Endothelial cell of umbilical vein (primary cell): ENCODE measurements around the gene KISS1R. TPM values are rescaled to one million over a fixed set of nuclear protein-coding genes. Genes with fewer than 3 reads are reported as not detected.

ENCODE experiments used
- BruUV-seq: library from RNA; stranded (reverse); fragments of 400-500 nt; replicated peaks from 2 replicates; lab custom pipeline; 2021; lab: Mats Ljungman, UMichigan
- CTCF ChIA-PET: fragments of 300-600, 350-600 bp; sonication (Branson Sonifier 250); formaldehyde crosslinking; loops from one replicate; lab custom pipeline; 2021; ENCODE audit warnings: antibody characterized with exemption, inconsistent platforms; lab: Charles Lee
- POLR2A ChIA-PET: fragments of 300-600, 350-600 bp; sonication (Branson Sonifier 250); formaldehyde crosslinking; loops from one replicate; lab custom pipeline; 2021; ENCODE audit warnings: antibody characterized with exemption, inconsistent platforms; lab: Charles Lee
- DNase-seq: peaks from one replicate; pipeline ENCODE4 v3.0.0-alpha.2; 2011; ENCODE audit warnings: low read depth, low spot score
- FAIRE-seq: peaks from 2 replicates; lab custom pipeline; 2011; peaks lifted over from hg19 to GRCh38; lab: Jason Lieb, UNC
- H2AFZ ChIP-seq: 2 replicates; pipeline ENCODE4 v1.6.0; 2012; ENCODE audit warnings: low read depth, low read length, control low read depth, inconsistent platforms
- H3K27ac ChIP-seq: 2 replicates; pipeline ENCODE4 v1.5.1; 2011; ENCODE audit warnings: low read depth, mild to moderate bottlenecking, control low read depth, low read length, moderate library complexity; ENCODE audit not compliant: insufficient read depth
- H3K27me3 ChIP-seq, 2 experiments: 2 replicates each; pipeline versions ENCODE4 v1.6.0 to v1.6.1; 2011; ENCODE audit warnings: low read length in 2 of 2, mixed read lengths in 1 of 2; ENCODE audit not compliant: control insufficient read depth in 2 of 2, insufficient read depth in 2 of 2
- H3K36me3 ChIP-seq, 2 experiments: 2 replicates in 1 of 2; 3 replicates in 1 of 2; pipeline ENCODE4 v1.5.1; 2011; ENCODE audit warnings: low read length in 2 of 2, mild to moderate bottlenecking in 1 of 2, moderate library complexity in 1 of 2; ENCODE audit not compliant: control insufficient read depth in 2 of 2, insufficient read depth in 2 of 2; ENCODE audit errors: extremely low read depth in 1 of 2
- H3K4me1 ChIP-seq: 3 replicates; pipeline ENCODE4 v1.5.1; 2011; ENCODE audit warnings: mild to moderate bottlenecking, low read length; ENCODE audit not compliant: control insufficient read depth, insufficient read depth; ENCODE audit errors: extremely low read depth
- H3K4me2 ChIP-seq: 2 replicates; pipeline ENCODE4 v1.6.1; 2011; ENCODE audit warnings: low read length, control low read depth, mixed read lengths; ENCODE audit not compliant: insufficient read depth
- H3K4me3 ChIP-seq, 3 experiments: fragments of 200-600 bp in 1 of 3; sonication (generic), shearing (Covaris generic) in 1 of 3; replicated peaks in 1 of 3; 2 replicates each; pipeline ENCODE4 v1.5.1; 2011 to 2016; ENCODE audit warnings: control low read depth in 3 of 3, low read length in 3 of 3, mild to moderate bottlenecking in 2 of 3, inconsistent platforms in 1 of 3, low read depth in 1 of 3, moderate library complexity in 1 of 3; ENCODE audit not compliant: insufficient read depth in 1 of 3
- H3K79me2 ChIP-seq: 2 replicates; pipeline ENCODE4 v1.6.0; 2012; ENCODE audit warnings: low read length, inconsistent platforms; ENCODE audit not compliant: control insufficient read depth, insufficient read depth
- H3K9ac ChIP-seq: replicated peaks from 2 replicates; pipeline ENCODE3; 2011; ENCODE audit warnings: low read length, control low read depth; ENCODE audit not compliant: insufficient read depth; ENCODE audit errors: extremely low read depth
- H3K9me1 ChIP-seq: replicated peaks from 3 replicates; pipeline ENCODE4 v1.6.0; 2011; ENCODE audit warnings: mild to moderate bottlenecking, low read length; ENCODE audit not compliant: control insufficient read depth, insufficient read depth; ENCODE audit errors: extremely low read depth
- H3K9me3 ChIP-seq: replicated peaks from 2 replicates; pipeline ENCODE4 v1.5.1; 2012; ENCODE audit warnings: low read length, inconsistent platforms; ENCODE audit not compliant: control insufficient read depth, insufficient read depth
- H4K20me1 ChIP-seq: replicated peaks from 2 replicates; pipeline ENCODE3; 2011; ENCODE audit warnings: mild to moderate bottlenecking, low read length; ENCODE audit not compliant: control insufficient read depth, insufficient read depth; ENCODE audit errors: extremely low read depth
- EZH2 ChIP-seq: IDR thresholded peaks from 2 replicates; pipeline ENCODE4 v1.6.1; 2012; ENCODE audit warnings: borderline replicate concordance, low read depth, mild to moderate bottlenecking, moderate library complexity, low read length, inconsistent platforms; ENCODE audit not compliant: severe bottlenecking
- FOS ChIP-seq: IDR thresholded peaks from 2 replicates; pipeline ENCODE4 v1.6.1; 2011; ENCODE audit warnings: mild to moderate bottlenecking, low read length, moderate library complexity, borderline replicate concordance; ENCODE audit not compliant: insufficient read depth
- GATA2 ChIP-seq: IDR thresholded peaks from 2 replicates; pipeline ENCODE4 v1.7.0; 2011; ENCODE audit warnings: low read depth, mild to moderate bottlenecking, moderate library complexity, mixed read lengths, low read length; ENCODE audit not compliant: insufficient read length, insufficient read depth
- JUN ChIP-seq: IDR thresholded peaks from 2 replicates; pipeline ENCODE4 v1.6.1; 2011; ENCODE audit warnings: borderline replicate concordance, low read depth; ENCODE audit not compliant: insufficient read length, insufficient read depth
- MYC ChIP-seq: IDR thresholded peaks from one replicate; pipeline ENCODE4 v1.6.1; 2011; ENCODE audit warnings: mild to moderate bottlenecking, low read depth, low read length
- POLR2A ChIP-seq: IDR thresholded peaks from 2 replicates; pipeline ENCODE4 v1.6.1; 2012; ENCODE audit warnings: low read depth, mild to moderate bottlenecking, control low read depth, low read length
- POLR2AphosphoS5 ChIP-seq: IDR thresholded peaks from 2 replicates; pipeline ENCODE4 v1.6.1; 2012; ENCODE audit warnings: low read depth, mild to moderate bottlenecking, control low read depth, low read length, moderate library complexity; ENCODE audit not compliant: insufficient read depth
- dilution Hi-C: fragments of 300-500 bp; cut with MboI; formaldehyde crosslinking; loops from one replicate; pipeline ENCODE4 v1.15.0; 2019; ENCODE audit warnings: low sequenced_read_pairs; ENCODE audit not compliant: extremely low pct_ligation_motif_present
- intact Hi-C: fragments of 100-400 bp; cut with micrococcal nuclease; formaldehyde crosslinking; loops from one replicate; pipeline ENCODE4 v1.10.0; 2022
- polyA plus RNA-seq, 4 experiments: library from polyadenylated mRNA; depleted of rRNA in 3 of 4; stranded (reverse) in 3 of 4; unstranded in 1 of 4; fragments of >200 nt; gene quantifications; 2 replicates each; pipeline versions ENCODE4 v1.2.1 to v1.2.3, GENCODE V29; 2011 to 2012; ENCODE audit warnings: missing spikeins in 1 of 4
- small RNA-seq: library from RNA; depleted of rRNA; stranded (forward); fragments of <200 nt; gene quantifications from one replicate; pipeline ENCODE3, GENCODE V24; 2012; ENCODE audit warnings: low replicate concordance, low read depth; ENCODE audit not compliant: insufficient read depth, insufficient read length
- total RNA-seq: library from RNA; stranded (reverse); gene quantifications from 2 replicates; pipeline ENCODE4 v1.2.3, GENCODE V29; 2021
- TF ChIP-seq, protein P1 (sequence below), 2 donors: IDR thresholded peaks; 1 replicate in 1 of 2; 2 replicates in 1 of 2; pipeline ENCODE4 v1.5.1; 2011; ENCODE audit warnings: low read length in 2 of 2, mild to moderate bottlenecking in 2 of 2, moderate library complexity in 2 of 2, control low read depth in 1 of 2, inconsistent platforms in 1 of 2, low read depth in 1 of 2; ENCODE audit not compliant: insufficient read depth in 1 of 2; ENCODE audit errors: extremely low read depth in 1 of 2
- TF ChIP-seq, protein P2 (sequence below): IDR thresholded peaks from 2 replicates; pipeline ENCODE4 v1.6.1; 2011; ENCODE audit not compliant: insufficient read depth, insufficient read length

KISS1R gene
- total and polyA plus RNA-seq, 2 donors (not counting 3 experiments of a cell fraction or from before 2014, with no cell fraction given), result not detected

DNA sequence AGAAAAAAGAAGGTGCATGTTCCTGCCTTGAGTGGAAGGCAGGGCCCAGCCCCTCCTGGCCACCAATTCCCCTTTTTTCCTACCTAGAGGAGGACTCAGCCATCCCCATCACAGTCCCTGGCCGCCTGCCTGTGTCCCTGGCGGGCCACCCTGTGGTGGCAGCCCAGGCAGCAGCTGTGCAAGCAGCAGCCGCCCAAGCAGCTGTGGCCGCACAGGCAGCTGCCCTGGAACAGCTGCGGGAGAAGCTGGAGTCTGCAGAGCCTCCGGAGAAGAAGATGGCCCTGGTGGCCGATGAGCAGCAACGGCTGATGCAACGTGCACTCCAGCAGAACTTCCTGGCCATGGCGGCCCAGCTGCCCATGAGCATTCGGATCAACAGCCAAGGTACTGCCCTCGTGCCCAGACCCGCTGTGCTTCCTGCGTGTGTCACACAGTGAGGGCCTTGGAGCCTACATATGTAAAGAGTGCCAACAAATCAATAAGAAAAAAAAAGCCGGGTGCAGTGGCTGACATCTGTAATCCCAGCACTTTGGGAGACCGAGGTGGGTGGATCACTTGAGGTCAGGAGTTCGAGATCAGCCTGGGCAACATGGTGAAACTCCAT is 49.5 kb downstream of the KISS1R start:
- DNase-seq (no peak), FAIRE-seq (no peak)
- Histone ChIP-seq H3K27me3 (no peaks in the 10 kb centered on the region), H3K9me3 (no peaks in the 10 kb centered on the region), H2AFZ (no peak overlapping the region), H3K79me2 (no peaks in the 10 kb centered on the region), H3K36me3 (peaks cover 2 to 12% of the 10 kb centered on the region in 2 experiments), H3K27ac (no peak overlapping the region), H3K4me2 (no peak overlapping the region), H3K4me3 (no peak overlapping the region), H3K9ac (no peak overlapping the region), H3K9me1 (no peaks in the 10 kb centered on the region), H3K4me1 (no peaks in the 10 kb centered on the region), H4K20me1 (no peaks in the 10 kb centered on the region)
- intact Hi-C loops (no loop called here), dilution Hi-C loops (no loop called here)
- ChIA-PET CTCF (no interaction called here), POLR2A (interaction anchor here (0.6 kb wide), 1 partner anchor 212 kb away, joined by 4 read pairs; no protein-coding TSS in a partner anchor)
- BruUV-seq, result no TSS peak
- TF ChIP-seq, protein P1, sequence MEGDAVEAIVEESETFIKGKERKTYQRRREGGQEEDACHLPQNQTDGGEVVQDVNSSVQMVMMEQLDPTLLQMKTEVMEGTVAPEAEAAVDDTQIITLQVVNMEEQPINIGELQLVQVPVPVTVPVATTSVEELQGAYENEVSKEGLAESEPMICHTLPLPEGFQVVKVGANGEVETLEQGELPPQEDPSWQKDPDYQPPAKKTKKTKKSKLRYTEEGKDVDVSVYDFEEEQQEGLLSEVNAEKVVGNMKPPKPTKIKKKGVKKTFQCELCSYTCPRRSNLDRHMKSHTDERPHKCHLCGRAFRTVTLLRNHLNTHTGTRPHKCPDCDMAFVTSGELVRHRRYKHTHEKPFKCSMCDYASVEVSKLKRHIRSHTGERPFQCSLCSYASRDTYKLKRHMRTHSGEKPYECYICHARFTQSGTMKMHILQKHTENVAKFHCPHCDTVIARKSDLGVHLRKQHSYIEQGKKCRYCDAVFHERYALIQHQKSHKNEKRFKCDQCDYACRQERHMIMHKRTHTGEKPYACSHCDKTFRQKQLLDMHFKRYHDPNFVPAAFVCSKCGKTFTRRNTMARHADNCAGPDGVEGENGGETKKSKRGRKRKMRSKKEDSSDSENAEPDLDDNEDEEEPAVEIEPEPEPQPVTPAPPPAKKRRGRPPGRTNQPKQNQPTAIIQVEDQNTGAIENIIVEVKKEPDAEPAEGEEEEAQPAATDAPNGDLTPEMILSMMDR (IDR thresholded peaks at IDR 0.05; ENCODE audit: extremely low read depth in 1 of 2, insufficient read depth in 1 of 2, low read depth in 1 of 2, low read length in 2 of 2), result no peak
- TF ChIP-seq JUN (no peak), POLR2AphosphoS5 (no peak), EZH2 (no peak), GATA2 (no peak), MYC (no peak), FOS (no peak), POLR2A (no peak)
- TF ChIP-seq, protein P2, sequence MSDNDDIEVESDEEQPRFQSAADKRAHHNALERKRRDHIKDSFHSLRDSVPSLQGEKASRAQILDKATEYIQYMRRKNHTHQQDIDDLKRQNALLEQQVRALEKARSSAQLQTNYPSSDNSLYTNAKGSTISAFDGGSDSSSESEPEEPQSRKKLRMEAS, result no peak

Small RNA genes lying within 50 kb of the gene (small RNA-seq; reads per million reads assigned to genes)
- gene RNU6-9, result 1.1 reads per million

Other genes starting within 250 kb of the KISS1R start
- 19.9 and 30.3 TPM in 2 replicates for gene FSTL3, start 240.9 kb upstream of the KISS1R start, total RNA-seq
- 45.2 and 70.7 TPM in 2 replicates for gene FSTL3, start 240.9 kb upstream of the KISS1R start, polyA plus RNA-seq
- not detected in 2 replicates for gene PRSS57, start 221.9 kb upstream of the KISS1R start, total RNA-seq
- not detected in 2 replicates for gene PRSS57, start 221.9 kb upstream of the KISS1R start, polyA plus RNA-seq
- gene PALM, start 208.4 kb upstream of the KISS1R start, total RNA-seq, result 24.2 and 31.8 TPM in 2 replicates
- gene PALM, start 208.4 kb upstream of the KISS1R start, polyA plus RNA-seq, result 3.9 and 5.7 TPM in 2 replicates
- not detected in 2 replicates for gene MISP, start 166.2 kb upstream of the KISS1R start, total RNA-seq
- not detected in 2 replicates for gene MISP, start 166.2 kb upstream of the KISS1R start, polyA plus RNA-seq
- gene PTBP1, start 119.9 kb upstream of the KISS1R start, total RNA-seq, result 607 and 623 TPM in 2 replicates
- 382 and 465 TPM in 2 replicates for gene PTBP1, start 119.9 kb upstream of the KISS1R start, polyA plus RNA-seq
- 0.76 and 1.2 TPM in 2 replicates for gene PLPPR3, start 95.4 kb upstream of the KISS1R start, total RNA-seq
- 1.1 and 2.0 TPM in 2 replicates for gene PLPPR3, start 95.4 kb upstream of the KISS1R start, polyA plus RNA-seq
- gene AZU1, start 89.5 kb upstream of the KISS1R start, total RNA-seq, result not detected in 2 replicates
- gene AZU1, start 89.5 kb upstream of the KISS1R start, polyA plus RNA-seq, result 0.12 TPM in 1 of 2 replicates, not detected in the other
- not detected in 2 replicates for gene PRTN3, start 76.3 kb upstream of the KISS1R start, total RNA-seq
- gene PRTN3, start 76.3 kb upstream of the KISS1R start, polyA plus RNA-seq, result not detected in 2 replicates
- gene ELANE, start 65.0 kb upstream of the KISS1R start, total RNA-seq, result not detected in 2 replicates
- not detected in 2 replicates for gene ELANE, start 65.0 kb upstream of the KISS1R start, polyA plus RNA-seq
- 0.40 TPM in 1 of 2 replicates, not detected in the other for gene CFD, start 57.7 kb upstream of the KISS1R start, total RNA-seq
- 0.25 and 0.53 TPM in 2 replicates for gene CFD, start 57.7 kb upstream of the KISS1R start, polyA plus RNA-seq
- gene MED16, start 24.1 kb upstream of the KISS1R start, total RNA-seq, result 54.7 and 63.1 TPM in 2 replicates
- gene MED16, start 24.1 kb upstream of the KISS1R start, polyA plus RNA-seq, result 66.5 and 96.6 TPM in 2 replicates
- gene RNU6-9, start 23.8 kb upstream of the KISS1R start, total RNA-seq, result not detected in 2 replicates
- not detected in 2 replicates for gene RNU6-9, start 23.8 kb upstream of the KISS1R start, polyA plus RNA-seq
- 49.6 and 53.9 TPM in 2 replicates for gene R3HDM4, start 4.1 kb upstream of the KISS1R start, total RNA-seq
- gene R3HDM4, start 4.1 kb upstream of the KISS1R start, polyA plus RNA-seq, result 51.8 and 70.6 TPM in 2 replicates
- gene ARID3A, start 8.7 kb downstream of the KISS1R start, total RNA-seq, result 10.8 and 13.2 TPM in 2 replicates
- 5.4 and 7.6 TPM in 2 replicates for gene ARID3A, start 8.7 kb downstream of the KISS1R start, polyA plus RNA-seq
- gene WDR18, start 67.0 kb downstream of the KISS1R start, total RNA-seq, result 54.8 and 74.7 TPM in 2 replicates
- 102 and 151 TPM in 2 replicates for gene WDR18, start 67.0 kb downstream of the KISS1R start, polyA plus RNA-seq
- 0.69 and 0.82 TPM in 2 replicates for gene GRIN3B, start 83.1 kb downstream of the KISS1R start, total RNA-seq
- gene GRIN3B, start 83.1 kb downstream of the KISS1R start, polyA plus RNA-seq, result 0.43 and 0.81 TPM in 2 replicates
- 142 and 147 TPM in 2 replicates for gene TMEM259, start 103.8 kb downstream of the KISS1R start, total RNA-seq
- gene TMEM259, start 103.8 kb downstream of the KISS1R start, polyA plus RNA-seq, result 297 and 430 TPM in 2 replicates
- gene RNU6-2, start 104.2 kb downstream of the KISS1R start, total RNA-seq, result not detected in 2 replicates
- not detected in 2 replicates for gene RNU6-2, start 104.2 kb downstream of the KISS1R start, polyA plus RNA-seq
- gene CNN2, start 109.3 kb downstream of the KISS1R start, total RNA-seq, result 280 and 286 TPM in 2 replicates
- gene CNN2, start 109.3 kb downstream of the KISS1R start, polyA plus RNA-seq, result 185 and 207 TPM in 2 replicates
- gene ABCA7, start 122.8 kb downstream of the KISS1R start, total RNA-seq, result 9.8 and 11.0 TPM in 2 replicates
- 4.9 and 5.7 TPM in 2 replicates for gene ABCA7, start 122.8 kb downstream of the KISS1R start, polyA plus RNA-seq
- 10.4 and 12.5 TPM in 2 replicates for gene ARHGAP45, start 149.8 kb downstream of the KISS1R start, total RNA-seq
- gene ARHGAP45, start 149.8 kb downstream of the KISS1R start, polyA plus RNA-seq, result 6.9 and 7.5 TPM in 2 replicates
- gene POLR2E, start 178.0 kb downstream of the KISS1R start, total RNA-seq, result 252 and 272 TPM in 2 replicates
- 344 and 394 TPM in 2 replicates for gene POLR2E, start 178.0 kb downstream of the KISS1R start, polyA plus RNA-seq
- gene GPX4, start 186.7 kb downstream of the KISS1R start, total RNA-seq, result 445 and 469 TPM in 2 replicates
- 1,136 and 1,398 TPM in 2 replicates for gene GPX4, start 186.7 kb downstream of the KISS1R start, polyA plus RNA-seq